Fibroblast of skin of abdomen (primary cell): ENCODE results near the gene SOX6.
"Not testable (repeated sequence)": the region's sequence is repeated elsewhere in the genome, so short reads cannot be mapped to it uniquely, and the experiment has no call there.

Source experiments
- DNase-seq: peaks from one replicate; pipeline ENCODE4 v3.0.0-alpha.2; 2013

Gene SOX6

DNA sequence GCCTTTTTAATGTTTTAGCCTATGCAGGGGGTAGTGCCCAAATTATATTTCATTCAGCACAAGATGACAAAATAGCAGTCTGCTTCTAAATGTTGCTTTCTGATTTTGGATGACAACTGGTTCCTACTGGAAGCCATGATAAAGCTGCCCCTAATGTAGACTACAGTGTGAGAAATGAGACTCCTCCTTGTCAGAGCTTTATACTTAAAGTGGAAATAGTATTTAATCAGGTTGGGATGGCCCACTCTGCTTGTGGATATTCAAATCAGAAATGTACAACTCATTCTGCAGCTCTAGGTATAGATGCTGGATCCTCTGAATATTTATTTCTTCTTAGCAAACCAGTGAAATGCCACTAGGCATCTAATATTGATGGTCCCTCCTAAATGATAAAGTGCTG is 171.3 kb downstream of the SOX6 start:
- no peak for DNase-seq

DNA sequence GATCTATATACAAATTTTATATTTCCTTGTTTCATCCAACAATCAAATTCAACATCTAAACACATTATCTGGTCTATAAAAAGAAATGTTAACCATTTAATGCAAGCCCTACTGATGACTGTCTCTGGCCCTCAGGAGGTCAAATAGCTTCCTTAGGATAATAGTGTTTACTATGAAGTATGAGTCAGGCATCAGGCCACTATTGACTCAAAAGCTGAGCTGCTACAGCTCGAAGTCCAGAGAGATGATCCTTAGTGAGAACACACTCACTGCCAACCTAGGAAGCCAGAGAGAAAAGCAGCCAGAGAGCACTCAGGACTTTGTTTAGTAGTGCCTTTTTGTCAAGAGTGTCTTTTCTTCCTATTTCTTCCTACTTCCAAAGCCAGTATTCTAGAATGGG is 171.8 kb downstream of the SOX6 start:
- peak; percentile 73 for DNase-seq

DNA sequence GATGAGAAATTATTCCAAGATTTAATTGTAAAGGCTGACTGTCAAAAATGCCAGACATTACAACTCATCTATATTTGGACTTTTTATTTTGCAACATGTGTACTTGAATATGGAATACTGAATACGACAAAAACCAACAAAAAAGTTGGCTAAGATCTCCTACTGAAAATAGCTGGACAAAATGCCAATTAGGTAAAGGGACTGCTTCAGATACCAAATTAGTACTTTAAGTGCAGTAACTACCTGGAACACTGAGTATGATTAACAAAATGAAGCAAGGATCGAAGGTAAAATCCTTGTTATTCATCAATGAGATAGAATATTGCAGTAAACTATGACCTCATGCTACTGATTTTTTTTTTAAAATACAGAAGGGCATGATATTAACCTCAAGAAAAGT is 173.8 kb downstream of the SOX6 start:
- no peak for DNase-seq

DNA sequence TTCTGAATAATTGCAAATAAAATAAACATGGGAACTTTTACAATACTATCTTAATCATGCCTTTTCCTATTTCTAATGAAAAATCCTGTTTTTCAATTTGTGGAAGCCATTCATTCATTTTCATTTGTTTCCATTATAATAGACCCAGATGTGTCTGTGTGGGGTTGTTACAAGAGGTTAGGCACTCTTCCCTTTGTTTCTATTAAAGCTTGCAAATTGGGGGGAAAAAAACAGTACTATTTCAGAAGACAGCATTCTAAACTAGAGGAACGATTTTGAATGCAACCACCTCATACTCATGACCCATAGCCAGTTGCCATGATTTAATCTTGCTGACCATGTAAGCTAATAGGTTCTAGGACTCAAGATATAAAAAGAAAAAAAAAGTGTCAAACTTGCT is 175.5 kb downstream of the SOX6 start:
- no peak for DNase-seq

DNA sequence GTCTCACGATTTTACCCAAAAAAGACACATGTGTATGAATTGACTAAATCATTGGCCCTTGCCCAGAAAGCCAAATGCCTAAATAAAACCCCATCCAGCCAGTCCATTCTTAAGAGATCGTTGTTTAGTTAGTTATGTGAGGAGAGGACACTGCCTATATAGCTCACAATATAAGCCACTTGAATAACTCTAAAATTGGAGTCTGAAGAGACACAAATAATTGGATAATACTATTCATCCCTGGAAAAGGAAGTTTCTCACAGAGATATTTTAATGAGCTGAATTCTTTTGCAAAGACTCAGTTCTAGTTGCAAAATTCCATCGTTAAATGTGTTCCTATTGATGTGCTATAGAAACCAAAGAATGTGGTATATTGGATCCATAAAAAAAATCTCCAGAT is 176.7 kb downstream of the SOX6 start:
- DNase-seq: peak; percentile 57

DNA sequence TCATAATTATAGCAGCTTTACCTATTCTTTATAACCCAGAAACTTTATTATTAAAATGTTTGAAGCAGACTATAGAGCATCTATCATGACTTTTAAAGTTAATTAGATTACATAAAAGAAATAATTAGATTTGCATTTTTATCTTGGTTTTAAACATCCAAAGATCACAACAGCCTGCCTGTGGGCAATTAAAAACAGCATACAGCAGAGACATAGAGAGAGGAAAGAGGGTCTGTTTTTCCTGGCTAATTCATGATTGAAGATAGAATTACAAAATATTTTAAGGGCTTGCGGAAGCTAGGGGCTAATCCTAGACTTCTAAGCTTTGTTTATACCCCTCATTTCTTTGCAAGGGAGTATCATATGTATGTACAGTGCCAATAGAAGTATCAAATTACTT is 178.1 kb downstream of the SOX6 start:
- no peak for DNase-seq

DNA sequence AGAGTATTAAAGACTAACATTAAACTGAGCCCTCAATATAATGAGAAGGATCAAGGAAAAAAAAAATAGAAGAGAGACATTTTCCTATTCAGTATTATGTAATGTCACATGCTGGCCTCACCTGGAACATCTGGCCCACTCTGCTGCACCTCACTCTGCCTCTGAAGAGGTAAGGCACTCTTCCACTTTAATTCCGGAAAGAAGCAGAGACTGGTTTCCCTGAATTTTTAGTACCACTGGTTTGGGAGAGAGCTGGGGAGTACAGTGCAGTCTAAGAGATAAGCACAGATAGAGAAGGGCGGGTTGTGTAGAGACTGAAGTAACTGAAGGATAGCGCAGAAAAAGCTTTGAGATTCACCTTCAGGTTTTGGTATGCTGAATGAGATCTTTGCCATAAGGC is 178.7 kb downstream of the SOX6 start:
- DNase-seq: no peak

DNA sequence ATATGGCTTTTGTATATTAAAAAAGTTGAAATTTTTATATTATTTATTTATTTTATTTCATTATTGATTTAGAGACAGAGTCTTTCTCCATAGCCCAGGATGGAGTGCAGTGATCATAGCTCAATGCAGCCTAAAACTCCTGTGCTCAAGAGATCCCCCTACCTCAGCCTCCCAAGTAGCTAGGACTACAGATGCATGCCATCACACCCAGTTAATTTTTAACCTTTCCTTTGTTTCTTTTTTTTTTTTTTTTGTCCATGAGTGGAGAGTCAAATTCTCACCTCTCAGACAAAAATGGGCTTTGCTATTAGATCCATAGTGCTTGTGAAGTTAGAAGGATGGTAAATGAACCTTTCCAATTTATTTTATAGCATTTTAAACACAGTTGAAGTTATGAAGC is 182.5 kb downstream of the SOX6 start:
- no peak for DNase-seq

DNA sequence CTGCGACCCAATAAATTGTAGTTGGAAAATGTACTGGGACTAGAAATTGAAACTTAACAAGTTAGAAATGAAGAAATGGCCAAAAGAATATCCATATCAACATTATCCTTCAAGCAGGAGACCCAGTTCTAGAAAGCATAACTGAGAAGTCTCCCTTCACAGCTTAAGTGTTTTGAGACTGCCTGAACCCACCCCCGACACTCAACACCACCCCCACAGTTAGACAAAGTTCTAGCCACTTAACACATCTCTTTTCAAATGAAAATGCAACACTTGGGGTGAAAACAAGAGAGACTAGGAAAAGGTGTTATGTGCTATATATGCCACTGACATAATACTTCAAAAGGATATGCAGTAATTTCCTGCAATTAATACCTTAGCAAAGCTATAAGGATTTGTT is 184.5 kb downstream of the SOX6 start:
- no peak for DNase-seq

DNA sequence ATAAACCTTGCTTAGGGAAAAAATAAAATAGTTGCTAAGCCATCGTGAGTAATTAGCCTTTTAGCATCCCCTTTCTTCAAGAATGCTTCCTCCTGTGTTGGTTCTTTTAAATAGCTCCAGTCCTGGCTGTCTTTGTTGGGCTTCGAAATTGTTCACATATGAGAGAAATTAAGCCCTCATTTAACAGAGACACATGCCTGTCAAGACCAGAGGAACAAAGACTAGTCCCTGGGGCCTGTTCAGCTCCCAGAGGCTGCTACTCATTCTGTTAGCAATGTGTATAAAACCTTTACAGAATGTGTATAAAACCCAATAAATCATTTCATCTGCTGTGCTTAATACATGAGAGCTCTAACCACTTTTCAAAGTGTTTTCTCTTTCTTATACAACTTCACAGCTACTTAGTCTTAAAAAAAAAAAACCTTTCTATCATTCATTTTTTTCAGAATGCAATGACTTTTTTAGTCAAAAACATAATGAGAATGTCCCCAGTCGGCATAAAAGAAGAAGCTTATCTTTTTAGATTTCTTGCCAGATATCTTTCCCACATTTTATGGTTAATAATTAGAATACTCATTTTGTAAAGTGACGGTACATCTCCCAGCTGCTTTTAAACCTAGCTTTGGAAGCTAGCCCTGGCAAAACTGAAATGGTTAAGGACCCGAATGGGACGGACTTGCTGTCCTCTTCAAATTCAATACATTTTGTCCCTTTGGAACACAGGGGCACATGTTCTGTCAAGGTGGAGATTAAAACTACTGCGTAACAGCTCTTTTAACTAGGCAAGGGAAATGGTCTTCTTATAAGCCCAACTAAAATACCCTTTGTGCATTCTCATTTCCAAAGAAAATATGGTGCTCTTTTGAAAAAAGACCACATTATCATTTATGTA is 186.1 kb downstream of the SOX6 start:
- DNase-seq: peak; percentile 92

DNA sequence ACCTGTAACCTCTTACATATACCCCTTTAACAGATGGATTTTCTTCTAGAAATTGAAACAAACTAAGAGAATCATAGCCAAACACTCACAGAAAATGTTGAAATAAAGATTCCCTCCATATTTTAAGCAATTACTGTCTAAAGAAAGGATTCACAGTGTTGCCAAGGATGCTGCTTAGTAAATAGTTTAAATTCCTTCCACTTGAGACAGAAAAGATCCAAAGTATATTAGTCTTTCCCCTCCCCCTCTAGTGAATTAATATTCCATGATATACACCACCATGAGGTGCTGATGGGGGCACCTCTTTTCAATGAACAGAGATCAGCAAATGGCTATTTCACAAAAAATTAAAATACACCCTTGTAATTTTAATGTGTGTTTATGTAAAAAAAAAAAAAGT is 186.8 kb downstream of the SOX6 start:
- peak; percentile 66 for DNase-seq

DNA sequence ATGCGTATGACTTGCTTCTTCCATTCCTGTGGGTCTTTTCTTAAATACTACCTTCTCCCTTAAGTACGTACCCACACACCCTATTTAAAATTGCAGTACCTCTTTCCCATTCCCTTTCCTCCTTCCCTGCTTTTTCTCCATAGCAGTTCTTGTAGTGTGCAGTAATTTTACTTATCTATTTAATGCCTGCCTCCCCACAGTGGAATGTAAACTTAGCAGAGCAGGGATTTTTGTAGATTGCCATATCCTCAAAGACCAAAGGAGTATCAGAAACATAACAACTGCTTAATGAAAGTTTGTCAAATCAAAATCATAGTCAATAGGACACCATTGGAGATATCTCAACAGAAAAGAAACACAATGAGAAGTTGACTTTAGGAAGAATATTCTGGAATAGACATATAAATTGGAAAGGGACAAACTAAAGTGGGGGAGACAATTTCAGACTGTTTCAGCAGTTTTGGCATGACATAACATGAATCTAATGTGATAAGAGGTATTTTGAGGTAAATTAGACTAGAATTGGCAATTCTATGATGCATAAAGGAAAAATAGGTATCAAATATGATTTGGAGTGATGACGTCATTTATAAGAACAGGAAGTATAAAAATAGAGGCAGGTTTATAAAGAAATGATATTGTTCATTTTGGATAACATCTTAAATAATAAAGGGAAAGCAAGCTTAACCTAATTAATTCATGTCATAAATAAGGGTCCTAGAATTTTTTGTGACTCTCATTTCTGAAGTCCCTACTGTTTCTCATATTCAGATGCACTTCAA is 188.4 kb downstream of the SOX6 start:
- no peak for DNase-seq

DNA sequence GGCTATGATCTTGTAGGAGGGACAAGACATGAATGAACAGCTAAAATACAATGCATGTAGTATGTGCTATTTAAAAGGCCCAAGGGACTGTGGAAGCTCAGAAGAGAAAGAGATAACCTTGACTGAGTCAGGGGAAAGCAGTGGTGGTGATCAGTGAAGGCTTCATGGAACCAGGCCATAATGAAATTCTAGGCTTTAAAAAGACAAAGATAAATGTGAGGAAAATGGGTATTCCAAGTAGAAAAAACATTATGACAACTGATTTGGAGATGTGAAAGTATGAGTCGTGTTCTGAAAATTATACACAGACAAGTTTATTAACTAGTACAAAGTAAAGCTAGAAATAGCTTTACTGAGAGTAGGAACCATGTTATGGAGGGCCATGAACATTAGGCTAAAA is 189.8 kb downstream of the SOX6 start:
- peak; percentile 27 for DNase-seq

DNA sequence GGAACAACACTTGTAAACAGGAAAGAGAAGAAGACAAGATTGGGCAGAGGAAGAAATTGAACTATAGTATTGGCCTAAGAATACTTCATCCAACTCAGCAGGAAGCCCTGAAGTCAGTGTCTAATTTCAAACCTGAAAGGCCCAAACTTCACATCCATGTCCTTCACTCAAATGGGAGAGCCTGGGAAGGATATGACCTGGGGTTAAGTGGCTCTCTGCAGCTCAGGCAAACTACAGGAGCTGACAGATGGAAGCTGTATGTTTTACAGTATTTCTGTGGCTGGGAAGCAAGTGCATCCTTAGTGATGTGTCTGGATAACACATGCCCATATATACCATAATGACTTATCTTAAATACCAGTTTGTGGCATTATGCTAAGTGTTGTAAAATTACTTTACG is 196.2 kb downstream of the SOX6 start:
- DNase-seq: no peak

DNA sequence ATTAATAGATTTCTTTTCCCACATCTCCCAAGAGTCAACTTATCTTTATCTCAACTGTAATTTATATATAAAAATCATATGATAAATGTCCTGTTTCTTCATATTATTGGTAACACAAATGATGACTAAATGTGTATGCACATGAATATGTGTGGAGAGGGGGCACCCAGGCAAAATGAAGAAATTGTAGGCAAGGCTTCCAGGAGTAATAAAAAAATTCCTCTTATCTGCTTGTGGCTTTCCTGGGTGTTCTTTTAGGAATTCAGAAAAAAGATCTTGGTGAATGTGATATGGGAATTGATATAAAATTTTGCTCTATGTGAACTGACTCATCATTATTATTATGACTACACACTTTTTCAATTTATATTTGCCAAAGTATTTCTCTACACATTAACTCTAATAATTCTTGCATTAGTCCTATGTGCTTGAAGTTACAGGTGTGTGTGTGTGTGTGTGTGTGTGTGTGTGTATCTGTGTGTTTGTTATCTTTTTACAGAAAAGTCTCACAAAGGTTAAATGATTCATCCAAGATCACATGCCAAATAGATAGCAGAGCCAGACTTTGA is 197.8 kb downstream of the SOX6 start:
- DNase-seq: no peak

DNA sequence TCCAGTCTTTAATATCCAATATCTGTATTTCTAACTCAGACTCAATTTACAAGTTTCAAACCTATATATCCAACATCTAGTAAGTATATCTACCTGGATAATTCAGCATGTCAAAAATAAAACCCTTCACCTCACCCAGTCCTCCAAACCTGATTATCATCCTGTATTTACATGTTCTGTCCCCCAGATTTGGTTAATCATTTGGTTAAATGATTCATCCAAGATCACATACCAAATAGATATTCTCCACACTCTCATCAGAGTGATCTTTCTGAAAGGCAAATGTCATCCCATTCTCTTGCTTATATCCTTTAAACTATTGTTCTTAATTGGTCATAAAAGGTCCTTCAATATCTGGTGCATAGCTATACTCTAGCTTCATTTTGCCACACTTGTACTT is 199.0 kb downstream of the SOX6 start:
- no peak for DNase-seq

DNA sequence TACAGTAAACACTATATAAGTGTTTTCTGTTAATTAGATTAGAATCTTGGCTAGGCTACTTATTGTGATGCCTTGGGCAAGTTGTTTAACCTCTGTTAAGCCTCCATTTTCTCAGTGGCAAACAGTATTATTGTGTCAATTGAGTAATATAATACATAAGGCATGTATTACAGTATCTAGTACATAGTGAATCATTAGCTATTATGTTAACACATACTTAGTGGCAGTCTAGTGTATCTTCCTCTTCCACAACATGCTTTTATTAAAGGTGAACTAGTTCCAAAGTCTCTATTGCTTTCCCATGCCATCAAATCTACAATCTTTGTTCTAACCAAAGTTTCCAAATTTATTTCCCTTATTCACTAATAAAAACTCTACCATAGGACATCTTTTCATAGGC is 200.9 kb downstream of the SOX6 start:
- DNase-seq: no peak

DNA sequence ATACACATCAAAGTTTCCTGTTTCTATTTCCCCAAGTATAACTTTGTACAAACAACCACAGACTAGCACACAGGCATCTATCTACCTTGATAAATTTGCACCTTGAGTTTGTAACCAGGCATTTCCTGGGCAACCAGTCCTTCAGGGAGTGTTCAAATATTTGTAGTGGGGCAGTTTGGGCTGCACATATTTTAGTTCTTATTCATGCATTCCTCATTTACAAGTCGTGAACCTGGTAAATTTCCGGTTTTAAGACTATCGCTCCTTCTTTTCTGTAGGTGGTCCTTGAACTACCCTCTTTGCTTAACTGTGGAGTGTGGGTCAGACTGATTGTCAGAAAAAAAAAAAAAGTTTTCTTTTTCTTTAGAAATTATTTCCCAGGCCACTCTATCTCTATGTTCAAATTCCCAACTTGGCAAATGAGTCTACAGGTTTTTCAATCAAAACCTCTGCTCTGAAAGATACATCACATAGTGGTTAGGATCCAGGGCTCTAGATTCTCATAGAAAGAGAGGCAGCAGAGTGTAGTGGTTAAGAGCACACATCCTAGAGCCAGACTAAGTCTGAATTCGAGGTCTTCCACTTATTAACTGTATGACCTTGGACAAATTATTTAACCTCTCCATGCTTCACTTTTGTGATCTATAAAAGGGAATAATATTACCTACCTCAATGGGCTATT is 201.5 kb downstream of the SOX6 start:
- peak; percentile 6 for DNase-seq

DNA sequence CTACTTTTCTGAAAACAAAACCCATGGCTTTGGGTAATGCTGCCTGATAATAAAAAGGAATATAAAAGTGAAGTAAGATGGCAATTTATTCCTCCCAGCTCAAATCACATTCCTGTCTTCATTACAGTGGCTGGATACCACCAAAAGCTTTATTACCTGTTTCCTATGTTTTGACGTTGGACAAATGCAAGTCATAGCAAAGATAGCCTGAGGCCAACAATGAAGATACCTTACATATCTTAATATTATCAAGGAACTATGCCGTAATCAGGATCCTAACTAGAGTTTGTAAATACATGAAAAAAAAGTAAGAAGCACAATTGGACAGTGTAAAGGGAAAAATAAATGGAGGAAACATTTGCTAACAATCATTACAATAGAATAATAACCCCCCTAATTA is 202.4 kb downstream of the SOX6 start:
- no peak for DNase-seq

DNA sequence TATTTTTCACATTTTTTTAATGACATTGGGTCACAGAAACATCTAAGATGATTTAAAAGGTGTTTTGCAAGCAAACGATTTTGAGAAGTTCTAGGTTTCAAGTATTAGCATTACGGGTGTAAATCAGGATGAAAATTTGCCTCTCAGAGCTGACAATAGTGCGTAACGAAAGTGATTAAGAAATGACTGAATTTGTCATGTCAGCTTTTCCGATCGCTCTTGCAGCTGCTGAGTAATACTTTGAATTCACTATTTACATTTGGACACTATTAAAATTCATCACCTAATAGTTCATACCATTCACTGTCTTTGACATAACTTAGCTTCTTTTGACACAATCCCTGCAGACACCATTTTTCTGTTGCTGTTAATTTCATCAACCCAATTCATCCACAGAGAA is 205.2 kb downstream of the SOX6 start:
- DNase-seq: no peak

DNA sequence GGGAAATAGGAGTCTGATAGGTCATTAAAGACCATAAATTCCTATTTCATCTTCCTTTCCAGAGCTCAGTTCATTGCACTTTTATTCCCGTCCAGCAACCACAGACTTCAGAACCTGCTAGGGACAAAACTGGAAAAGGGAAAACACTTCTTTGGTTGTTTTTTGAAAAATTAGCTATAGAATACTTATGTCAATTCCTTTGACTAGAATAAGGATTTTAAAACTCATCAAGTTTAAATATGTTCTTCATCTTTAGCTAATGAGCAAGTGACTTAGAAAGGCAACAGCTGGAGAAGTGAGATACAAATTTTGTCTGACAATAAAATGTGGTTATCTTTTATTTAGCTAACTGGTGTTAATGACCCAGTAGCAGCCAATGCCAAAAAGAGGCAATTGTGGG is 206.9 kb downstream of the SOX6 start:
- no peak for DNase-seq

DNA sequence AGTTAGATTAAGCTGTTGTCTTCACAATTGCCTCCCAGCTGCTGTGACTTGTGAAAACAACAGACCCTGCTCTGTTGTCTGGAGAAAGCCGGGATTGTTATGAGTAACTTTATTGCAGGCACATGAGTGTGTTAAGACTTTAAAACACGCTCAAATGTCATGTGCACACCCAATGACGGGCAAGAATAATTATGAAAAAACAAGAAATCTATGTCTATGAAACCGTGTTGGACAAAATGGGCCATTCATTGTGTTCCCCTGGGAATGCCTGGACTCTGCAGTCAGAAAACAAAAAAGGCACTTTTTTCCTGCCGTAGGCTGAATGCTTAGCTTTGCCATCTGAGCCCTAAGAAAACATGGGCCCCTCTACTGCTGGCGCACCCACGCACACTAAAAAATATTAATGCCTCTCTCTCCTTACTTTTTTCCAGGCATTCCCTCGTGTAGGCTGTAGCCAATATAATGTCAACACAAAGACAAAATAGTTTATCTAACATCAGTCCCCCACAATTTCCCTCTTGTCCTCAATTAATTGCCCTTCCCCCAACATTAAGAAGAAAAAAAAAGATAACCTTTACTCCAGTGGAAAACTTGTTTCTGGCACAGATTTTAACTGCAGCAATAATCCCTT is 207.9 kb downstream of the SOX6 start:
- no peak for DNase-seq

DNA sequence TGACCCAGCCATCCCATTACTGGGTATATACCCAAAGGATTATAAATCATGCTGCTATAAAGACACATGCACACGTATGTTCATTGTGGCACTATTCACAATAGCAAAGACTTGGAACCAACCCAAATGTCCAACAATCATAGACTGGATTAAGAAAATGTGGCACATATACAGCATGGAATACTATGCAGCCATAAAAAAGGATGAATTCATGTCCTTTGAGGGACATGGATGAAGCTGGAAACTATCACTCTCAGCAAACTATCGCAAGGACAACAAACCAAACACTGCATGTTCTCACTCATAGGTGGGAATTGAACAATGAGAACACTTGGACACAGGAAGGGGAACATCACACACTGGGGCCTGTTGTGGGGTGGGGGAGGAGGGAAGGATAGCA is 209.4 kb downstream of the SOX6 start:
- not testable (repeated sequence) for DNase-seq
